HL-60/S4 (cell line): ENCODE data around the gene FANCC.
"Not testable (repeated sequence)": the region's sequence is repeated elsewhere in the genome, so short reads cannot be mapped to it uniquely, and the experiment has no call there.

Source experiments
- in situ Hi-C: fragments of 300-500 bp; cut with MboI; formaldehyde crosslinking; loops from 2 replicates; pipeline ENCODE4 v1.14.3; 2022; ENCODE audit warnings: low sequenced_read_pairs

FANCC gene

DNA sequence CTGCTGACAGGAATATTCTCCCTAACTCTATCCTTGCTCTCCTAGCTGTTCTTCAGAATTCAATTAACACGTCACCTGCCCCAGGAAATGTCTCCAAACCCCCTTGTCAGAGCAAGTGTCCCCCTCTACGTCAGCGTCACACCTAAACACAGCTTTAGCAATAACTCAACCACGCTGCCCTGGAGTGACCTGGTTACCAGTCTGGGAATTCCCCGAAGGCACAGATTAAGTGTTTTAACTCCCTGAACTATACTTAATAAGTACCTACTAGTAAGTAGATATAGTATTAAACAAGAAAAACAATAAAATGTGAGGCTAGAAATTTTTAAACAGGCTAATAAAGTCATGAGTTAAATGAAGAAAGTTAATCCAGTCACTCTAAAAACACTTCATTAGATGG is 78.4 kb downstream of the FANCC start:
- in situ Hi-C loops: no loop called here

DNA sequence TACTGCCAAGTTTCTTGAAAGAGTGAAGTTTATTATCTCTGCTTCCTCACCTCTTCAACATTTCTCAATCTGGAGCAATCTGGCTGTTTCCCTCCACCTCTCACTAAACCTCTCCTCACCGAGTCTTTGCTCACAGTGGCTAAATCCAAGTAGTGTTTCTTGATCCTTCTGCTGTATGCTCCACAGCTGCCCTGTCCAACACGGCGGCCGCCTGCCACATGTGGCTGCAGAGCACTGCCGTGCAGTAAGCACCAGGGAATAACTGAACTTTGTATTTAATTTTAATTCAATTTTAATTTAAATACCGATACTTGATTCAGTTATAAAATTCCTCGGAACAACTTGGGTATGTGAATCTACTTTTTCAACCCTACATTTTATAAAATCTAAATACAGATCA is 80.2 kb downstream of the FANCC start:
- in situ Hi-C loops: no loop called here

DNA sequence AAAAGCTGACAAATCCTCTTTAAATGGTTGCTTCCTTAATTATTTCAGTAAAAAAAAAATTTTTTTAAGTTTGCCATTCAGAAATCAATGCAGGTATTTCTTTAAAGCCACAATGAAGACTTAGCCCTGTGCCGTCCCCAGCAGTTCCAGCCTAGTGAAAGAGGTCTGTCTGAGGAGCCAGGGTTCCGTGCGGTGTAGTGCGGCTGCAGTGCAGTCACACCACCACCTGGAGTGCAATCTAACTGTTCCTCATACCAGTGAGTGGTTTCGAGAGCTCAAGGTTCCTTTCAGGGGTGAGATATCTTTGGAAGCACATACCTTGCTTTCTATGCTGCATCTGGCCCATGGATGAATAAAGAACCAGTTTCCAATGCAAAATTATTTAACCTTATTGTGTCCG is 87.5 kb downstream of the FANCC start:
- in situ Hi-C loops: no loop called here

DNA sequence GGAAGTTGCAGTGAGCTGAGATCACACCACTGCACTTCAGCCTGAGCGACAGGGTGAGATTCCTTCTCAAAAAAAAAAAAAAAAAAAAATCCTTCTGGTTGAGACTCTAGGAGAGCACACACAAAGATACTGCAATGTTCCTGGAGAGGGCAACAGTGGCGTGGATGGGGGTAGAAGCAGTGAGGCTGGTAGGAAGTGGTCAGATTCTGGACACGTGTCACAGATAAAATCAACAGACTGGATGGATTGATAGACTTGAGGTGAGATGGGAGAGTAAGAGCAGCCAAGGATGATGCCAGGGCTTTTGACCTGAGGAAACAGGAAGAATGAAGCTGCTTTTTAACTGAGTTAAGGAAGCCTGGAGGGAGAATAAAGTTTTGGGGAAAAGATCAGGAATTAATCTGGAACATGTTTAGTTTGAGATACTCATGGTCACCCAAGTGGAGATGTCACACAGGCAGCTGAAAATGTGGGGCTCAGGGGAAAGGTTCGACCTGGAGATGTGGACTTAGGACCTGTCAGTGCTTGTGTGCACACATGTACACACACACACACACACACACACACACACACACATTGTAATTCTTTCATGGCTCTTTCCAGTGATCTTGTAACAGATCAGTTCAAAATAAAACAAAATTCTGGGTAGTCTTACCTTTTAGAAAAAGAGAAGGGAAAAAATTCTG is 88.1 kb downstream of the FANCC start:
- in situ Hi-C loops: no loop called here

DNA sequence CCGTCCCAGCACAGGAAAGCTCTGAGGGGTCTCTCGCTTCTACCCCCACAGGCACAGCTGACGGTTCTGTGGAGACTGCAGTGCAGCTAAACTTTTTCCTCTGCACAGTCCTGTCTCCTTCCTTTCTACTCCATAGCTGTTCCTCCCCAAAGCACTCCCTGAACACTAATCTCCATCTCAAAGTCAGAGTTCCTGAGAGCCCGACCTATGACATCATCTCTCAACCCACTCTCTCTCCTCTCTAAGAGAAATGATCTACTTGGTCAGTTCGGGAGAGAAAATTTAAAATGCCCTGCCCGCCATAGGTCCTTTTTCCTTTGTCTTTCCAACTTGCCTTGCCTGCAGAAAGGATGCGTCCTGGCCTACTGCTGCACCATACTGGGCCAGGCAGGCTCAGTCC is 90.6 kb downstream of the FANCC start:
- in situ Hi-C loops: no loop called here

DNA sequence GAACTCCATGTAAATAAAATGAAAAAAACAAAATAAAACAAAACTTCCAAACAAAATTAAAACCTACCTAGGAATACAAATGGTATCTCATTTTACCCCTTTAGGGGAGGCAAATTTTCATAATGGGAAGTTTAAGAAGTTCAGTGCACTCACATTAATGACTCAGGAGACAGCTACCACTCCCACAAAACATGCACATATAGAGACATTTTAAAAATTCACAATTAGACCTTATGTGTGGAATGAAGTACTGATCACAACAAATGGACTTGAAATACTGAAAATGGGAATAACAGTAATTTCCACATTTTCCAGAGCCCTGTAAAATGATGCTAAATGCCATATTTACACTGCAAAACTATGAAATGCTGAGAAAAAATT is 91.8 kb downstream of the FANCC start:
- in situ Hi-C loops: no loop called here

DNA sequence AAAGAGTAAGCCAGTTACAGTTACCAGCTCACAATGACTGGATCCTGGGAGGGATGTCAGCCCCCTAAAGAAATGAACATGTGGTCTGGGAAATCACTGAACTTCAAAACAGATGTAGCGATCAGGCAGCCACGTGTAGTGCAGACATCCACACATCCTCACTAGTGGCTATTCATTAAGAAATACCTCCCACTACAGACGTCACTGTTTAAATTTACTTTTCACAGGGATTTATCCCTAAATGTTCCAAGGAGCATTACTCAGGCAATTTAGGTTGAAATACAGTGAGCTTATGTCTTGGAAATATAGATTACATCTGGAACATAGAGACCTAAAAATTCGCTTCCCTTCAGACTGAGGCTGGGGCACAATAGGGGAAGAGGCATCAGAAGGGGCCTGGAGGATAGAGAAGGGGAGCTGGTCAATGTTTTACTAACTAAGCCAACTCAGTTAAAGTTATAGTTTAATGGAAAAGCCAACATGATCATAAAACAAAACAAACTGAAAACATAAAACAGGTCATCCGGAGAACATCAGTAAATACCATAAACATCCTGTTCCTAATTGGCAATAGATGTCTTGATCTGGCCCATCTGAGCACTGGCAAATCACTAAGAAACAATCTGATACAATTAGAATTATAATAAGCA is 92.3 kb downstream of the FANCC start:
- in situ Hi-C loops: no loop called here

DNA sequence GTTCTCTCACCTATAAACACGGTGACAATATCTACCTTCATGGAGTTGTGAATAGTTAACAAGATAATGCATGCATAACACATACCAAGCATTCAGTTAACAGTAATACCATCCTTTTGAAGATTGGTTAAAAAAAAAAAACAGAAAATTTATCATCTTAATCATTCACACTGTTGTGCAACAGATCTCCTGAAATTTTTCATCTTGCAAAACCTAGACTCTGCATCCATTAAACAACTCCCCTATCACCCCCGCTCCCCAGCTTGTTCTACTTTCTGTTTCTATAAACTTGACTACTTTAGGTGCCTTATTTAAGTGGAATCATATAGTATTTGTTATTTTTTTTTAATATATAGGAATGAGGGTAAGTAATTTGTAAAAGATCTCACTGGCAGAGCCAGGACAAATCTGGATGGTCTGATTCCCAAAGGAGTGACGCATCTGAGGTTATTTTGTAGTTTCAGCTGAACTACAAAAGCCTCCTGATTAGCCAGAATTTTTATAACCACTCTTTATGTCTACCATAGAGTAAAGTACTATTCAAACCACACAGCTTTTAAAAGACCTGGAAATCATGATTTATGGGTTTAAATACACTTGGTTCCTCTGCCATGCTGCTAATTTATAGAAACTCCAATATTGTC is 93.0 kb downstream of the FANCC start:
- in situ Hi-C loops: no loop called here

DNA sequence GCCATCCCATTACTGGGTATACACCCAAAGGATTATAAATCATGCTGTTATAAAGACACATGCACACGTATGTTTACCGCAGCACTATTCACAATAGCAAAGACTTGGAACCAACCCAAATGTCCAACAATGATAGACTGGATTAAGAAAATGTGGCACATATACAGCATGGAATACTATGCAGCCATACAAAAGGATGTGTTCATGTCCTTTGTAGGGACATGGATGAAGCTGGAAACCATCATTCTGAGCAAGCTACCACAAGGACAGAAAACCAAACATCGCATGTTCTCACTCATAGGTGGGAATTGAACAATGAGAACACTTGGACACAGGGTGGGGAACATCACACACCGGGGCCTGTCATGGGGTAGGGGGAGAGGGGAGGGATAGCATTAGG is 97.2 kb downstream of the FANCC start:
- in situ Hi-C loops: not testable (repeated sequence)

DNA sequence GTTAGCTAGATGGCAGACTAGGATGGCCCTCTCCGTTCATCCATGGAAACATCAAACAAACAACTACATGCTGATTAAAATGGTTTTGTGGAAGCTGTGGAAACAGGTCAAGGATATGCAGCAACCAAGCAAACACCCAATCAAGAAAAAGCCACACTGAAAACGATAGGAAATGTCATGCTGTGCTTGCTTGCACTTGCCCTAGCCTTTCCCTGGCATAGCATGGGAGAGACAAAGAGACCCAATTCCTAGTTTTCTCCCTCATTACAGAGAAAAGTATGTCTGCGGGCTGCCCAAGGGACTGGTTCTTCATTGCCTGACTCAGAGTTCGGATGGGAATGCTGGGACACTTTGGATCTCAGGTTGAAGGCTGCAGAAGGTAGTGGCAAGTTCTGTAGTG is 98.7 kb downstream of the FANCC start:
- in situ Hi-C loops: no loop called here

DNA sequence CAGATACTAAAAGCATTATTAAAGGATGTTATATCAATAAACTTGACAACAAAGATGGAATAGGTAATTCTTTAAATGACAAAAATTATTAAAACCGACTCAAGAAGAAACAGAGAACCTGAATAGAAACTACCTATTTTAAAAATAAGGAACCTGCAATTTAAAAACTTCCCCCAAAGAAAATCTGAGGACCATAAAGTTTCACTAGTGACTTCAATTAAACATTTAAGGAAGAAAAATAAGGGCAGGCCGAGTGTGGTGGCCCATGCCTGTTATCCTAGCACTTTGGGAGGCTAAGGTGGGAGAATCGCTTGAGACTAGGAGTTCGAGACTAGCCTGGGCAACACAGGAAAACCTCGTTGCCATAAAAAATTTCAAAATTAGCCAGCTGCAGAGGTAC is 99.6 kb downstream of the FANCC start:
- in situ Hi-C loops: no loop called here

DNA sequence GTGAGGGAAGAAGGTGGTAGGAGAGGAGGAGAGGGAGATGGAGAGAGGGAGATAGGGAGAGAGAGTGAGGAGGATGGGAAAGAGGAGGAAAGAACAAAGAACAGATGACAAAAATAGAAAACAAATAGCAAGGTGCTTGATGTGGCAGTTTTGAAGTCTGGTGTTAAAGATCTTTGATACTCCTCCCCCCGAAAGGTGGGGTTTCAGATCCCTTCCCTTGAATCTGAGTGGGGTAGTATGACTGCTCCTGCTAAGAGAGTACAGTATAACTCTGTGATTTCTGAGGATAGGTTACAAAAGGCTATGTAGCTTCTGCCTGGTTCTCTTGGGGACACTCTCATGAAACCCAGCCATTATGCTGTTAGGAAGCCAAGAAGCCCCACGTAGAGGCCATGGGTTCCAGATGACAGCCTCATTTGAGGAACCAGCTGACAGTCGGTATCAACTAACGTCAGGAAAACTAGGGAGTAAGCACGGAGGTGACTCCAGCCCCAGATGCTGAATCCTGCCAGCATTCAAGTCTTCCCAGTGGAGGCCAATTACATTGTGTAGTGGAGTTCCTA is 102.1 kb downstream of the FANCC start:
- in situ Hi-C loops: no loop called here

DNA sequence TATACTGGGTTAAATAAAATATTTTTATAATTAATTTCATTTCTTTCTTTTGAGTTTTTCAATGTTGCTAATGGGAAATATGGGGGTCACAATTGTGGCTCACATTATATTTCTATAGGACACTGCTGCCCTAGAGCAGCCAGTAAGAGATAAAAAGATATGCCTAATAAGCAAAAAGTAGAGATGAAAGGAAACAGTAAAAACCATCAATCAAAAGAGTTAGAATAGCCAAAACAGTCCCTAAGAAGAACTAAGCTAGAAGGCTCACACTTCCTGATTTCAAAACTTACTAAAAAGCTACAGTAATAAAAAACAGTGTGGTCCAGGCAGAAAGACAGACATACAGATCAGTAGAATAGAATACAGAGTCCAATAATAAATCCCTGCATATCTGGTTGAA is 104.4 kb downstream of the FANCC start:
- in situ Hi-C loops: no loop called here

DNA sequence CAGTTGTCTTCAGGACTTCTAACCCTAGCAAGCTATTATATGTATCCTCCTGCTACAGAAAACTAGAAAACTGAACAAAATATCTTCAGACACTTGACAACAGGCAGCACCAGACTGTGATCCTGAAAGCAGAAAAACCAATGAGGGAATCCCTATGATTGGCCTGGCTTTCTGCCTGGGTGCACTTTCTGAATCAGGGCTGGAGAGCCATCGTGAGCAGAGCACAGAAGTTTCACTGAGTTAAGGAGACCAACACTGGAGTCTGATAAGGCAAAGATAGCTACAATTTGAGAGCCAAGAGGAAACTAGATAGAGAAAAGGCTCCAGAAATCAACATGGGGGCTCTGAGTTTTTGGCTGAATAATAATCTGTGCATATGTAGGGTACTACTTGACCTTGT is 106.5 kb downstream of the FANCC start:
- in situ Hi-C loops: no loop called here

DNA sequence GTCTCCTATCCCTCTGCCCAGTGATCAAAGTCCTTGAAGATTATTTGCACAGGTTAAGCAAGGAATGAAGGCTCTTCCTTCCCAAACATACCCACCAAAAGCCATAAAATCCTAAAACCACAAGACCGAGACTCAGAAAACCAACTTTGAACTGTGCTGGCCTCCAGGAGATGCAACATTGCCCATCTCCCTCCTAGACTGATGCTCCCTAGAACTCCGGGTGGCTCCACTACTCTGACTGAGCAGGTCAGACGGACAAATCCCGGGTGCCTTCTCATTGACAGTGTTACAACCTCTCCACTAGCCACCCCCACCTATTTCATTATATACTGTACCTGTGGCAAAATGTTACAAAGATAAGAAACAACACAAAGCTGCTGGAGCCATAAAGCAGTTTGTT is 110.1 kb downstream of the FANCC start:
- in situ Hi-C loops: no loop called here

DNA sequence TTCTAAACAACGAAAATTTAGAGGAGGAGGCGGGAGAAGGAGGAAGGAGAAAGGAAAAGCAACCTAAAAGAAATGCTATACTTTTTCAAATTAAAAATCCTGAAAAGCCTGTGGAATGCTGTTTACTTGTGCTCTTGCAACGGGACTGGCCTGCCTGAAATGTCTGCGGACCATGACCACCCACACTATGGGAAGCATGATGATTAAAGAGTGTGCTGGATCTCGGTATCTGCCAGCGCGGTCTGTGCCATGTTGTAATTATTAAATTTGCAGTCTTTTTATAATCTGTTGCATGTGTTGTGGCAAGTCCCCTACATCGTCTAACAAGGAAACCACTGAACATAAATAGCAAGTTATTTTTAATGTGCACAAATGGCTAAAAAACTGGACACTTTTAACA is 111.4 kb downstream of the FANCC start:
- in situ Hi-C loops: no loop called here

DNA sequence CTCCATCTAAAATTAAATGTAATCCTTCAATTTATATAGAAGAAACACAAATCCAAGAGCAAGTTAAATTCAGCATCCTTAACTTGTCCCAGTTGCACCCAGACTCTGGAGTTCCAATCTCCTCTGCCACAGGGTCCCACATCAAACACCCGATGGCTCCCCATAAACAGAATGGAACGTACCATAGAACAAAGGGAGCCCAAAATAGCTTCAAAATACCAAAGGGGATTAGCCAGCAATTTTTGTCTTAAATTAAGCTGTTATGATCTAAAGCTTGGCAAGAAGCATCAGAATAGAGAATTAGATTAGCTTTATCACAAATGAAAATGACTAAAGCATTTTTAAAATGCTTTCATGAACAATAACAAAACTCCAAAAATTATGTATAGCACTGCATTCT is 112.8 kb downstream of the FANCC start:
- in situ Hi-C loops: no loop called here

DNA sequence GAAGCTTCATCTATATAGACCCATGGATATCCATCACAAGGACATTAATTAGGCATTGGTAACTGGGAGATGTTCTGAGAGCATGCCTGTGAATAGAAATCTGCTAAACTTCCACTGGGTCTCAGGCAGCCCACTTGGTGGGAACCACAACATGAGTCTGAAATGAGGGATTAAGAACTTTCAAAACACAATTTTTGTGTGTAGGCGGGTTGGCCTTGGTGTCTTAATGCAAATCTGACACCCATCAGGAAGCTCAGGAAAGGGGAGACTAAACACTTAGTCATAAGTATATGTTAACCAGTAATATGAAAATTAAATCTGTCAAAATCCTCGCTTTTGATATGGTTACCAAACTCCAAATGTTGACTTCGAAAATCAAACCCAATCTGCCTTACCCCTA is 113.2 kb downstream of the FANCC start:
- in situ Hi-C loops: no loop called here

DNA sequence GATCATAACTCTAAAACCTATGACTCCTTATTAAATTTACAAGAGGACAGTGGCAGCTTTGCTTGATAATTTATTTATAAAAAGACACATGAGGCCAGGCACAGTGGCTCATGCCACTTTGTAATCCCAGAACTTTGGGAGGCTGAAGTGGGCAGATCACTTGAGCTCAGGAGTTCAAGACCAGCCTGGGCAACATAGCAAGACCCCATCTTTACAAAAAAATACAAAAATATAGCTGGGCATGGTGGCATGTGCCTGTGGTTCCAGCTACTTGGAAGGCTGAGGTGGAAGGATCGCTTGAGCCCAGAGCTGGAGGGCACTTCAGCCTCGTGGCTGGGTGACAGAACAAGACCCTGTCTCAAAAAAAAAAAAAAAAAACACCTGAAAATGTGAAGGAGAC is 114.5 kb downstream of the FANCC start:
- in situ Hi-C loops: not testable (repeated sequence)

DNA sequence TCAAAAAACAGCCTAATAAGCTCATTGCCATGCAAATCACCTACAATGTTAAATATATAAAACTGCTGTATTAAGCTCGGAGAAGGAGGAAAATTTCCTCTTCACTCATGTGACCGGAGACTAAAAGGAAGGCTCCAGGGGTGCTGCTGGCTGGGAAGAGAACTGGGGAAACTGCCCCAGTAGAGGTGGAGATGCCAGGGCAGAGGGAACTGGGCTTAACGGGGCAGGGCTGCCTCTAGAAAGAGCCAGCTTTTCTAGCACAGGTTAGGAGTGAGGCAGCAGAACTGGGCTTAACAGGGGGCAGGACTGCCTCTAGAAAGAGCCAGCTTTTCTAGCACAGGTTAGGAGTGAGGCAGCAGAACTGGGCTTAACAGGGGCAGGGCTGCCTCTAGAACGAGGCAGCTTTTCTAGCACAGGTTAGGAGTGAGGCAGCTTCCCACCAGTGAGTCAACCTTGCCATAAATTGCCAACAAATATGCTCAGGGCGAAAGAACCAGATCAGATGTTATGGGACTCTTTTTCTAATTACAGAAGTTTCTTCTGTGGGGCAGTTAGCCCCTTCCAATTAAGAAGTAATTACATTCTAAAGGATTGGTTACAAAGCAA is 115.3 kb downstream of the FANCC start:
- in situ Hi-C loops: no loop called here

DNA sequence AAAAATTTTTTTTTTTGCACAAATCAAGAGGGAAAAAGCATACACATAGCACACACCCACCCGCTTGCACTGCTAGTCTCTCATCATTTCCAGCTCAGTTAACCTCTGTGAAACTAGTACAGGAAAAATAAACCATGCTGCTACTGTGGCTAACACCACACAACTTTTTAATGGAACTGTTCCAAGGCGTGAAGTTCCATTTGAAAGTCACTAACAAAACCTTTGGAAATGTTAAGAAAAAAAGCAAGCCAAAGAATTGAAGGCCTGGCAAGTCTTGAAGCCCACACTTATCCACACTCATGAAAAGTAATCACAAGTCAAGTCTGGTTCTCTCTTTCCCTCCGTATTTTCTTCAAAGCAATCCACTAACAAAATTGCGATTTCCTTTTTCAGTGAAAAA is 116.3 kb downstream of the FANCC start:
- in situ Hi-C loops: no loop called here
